Urothelium cell line (cell line): ENCODE results near the gene STYK1.
"Not testable (repeated sequence)": the region's sequence is repeated elsewhere in the genome, so short reads cannot be mapped to it uniquely, and the experiment has no call there.

ENCODE experiments used
- DNase-seq: peaks from one replicate; pipeline ENCODE4 v3.0.0; 2011; ENCODE audit warnings: low spot score, mixed read lengths
- FAIRE-seq: peaks from 2 replicates; lab custom pipeline; 2011; peaks lifted over from hg19 to GRCh38; lab: Jason Lieb, UNC

The STYK1 gene

DNA sequence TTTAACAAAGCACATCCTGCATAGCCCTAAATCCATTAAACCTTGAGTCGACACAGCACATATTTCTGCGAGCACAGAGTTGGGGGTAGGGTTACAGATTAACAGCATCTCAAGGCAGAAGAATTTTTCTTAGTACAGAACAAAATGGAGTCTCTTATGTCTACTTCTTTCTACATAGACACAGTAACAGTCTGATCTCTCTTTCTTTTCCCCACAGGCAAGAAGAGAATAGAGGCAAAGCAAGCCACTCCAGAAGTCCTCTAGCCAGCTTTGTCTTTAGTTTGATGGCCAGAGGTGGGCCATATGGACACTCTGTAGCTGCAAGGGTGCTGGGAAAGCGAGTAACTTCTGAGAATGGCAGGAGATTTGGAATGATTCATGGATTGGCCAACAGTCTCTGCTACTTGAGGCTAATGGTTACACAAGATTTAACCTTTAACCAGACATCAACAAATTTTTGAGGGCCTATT is 101.8 kb downstream of the STYK1 start:
- DNase-seq, FAIRE-seq: not testable (repeated sequence)

DNA sequence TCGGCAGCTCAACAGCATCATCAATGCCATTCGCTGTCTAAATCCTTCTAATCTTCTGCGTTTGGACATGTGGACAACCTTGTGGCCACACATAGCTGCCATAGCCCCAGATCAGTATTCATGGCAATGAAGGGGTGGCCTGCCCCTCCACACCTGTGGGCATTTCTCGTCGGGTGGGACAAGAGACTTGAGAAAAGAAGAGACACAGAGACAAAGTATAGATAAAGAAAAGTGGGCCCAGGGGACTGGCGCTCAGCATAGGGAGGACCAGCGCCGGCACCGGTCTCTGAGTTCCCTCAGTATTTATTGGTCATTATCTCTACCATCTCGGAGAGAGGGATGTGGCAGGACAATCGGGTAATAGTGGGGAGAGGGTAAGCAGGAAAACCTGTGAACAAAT is 102.7 kb downstream of the STYK1 start:
- DNase-seq (no peak), FAIRE-seq (no peak)
